Left ventricle myocardium superior (tissue), 1 donor: ENCODE data around the gene GAPT. TPM values are rescaled to one million over a fixed set of nuclear protein-coding genes. Genes with fewer than 3 reads are reported as not detected.

Experiments
- microRNA-seq: library from miRNA; unstranded; fragments of <30 nt; microRNA quantifications from one replicate; pipeline ENCODE4 v1.2.0, GENCODE V29; 2020; ENCODE audit warnings: borderline number of aligned reads
- total RNA-seq: library from RNA; stranded (reverse); fragmentation: NEBNext Ultra II Directional; extraction: Animal tissue kit (Norgen Biotek cat#: 25700); gene quantifications from one replicate; pipeline ENCODE4 v1.2.1, GENCODE V29; 2021
- donor health status: DM: no; HTN: yes; CAD: no; lungs with severe emphysema.

Gene GAPT
- total RNA-seq, 1 donor from 2014 or later, result 1.4 TPM

Small RNA genes lying within 50 kb of the gene (microRNA-seq; reads per million reads assigned to microRNA genes)
- gene MIR548AE2, result not detected

Other genes with a start within 250 kb of the GAPT start
- gene PLK2, start 31.3 kb upstream of the GAPT start, total RNA-seq, result 72.3 TPM
- gene RAB3C, start 91.6 kb downstream of the GAPT start, total RNA-seq, result 0.84 TPM